OCI-LY3 (cell line): ENCODE measurements around the gene PAEP.

Experiments used
- H2AFZ ChIP-seq: fragments of 200-600, 300-600 bp; shearing (Covaris generic); 2 replicates; pipeline ENCODE4 v1.6.0; 2014; ENCODE audit warnings: antibody characterized with exemption, low read depth, low read length
- H3K27ac ChIP-seq: fragments of 200-600, 300-600 bp; sonication (generic); 2 replicates; pipeline ENCODE4 v1.5.1; 2014; ENCODE audit warnings: mild to moderate bottlenecking, low read length, moderate library complexity, mixed read lengths
- H3K27me3 ChIP-seq: fragments of 200-600, 300-600 bp; sonication (generic); 2 replicates; pipeline ENCODE4 v1.6.1; 2014; ENCODE audit warnings: low read depth, low read length, mixed read lengths
- H3K36me3 ChIP-seq: fragments of 200-600, 300-600 bp; sonication (generic); replicated peaks from 2 replicates; pipeline ENCODE3; 2014; ENCODE audit warnings: low read depth, low read length, mixed read lengths
- H3K4me1 ChIP-seq: fragments of 300-600, 200-600 bp; sonication (generic); 2 replicates; pipeline ENCODE4 v1.6.1; 2014; ENCODE audit warnings: low read length, mixed read lengths
- H3K4me2 ChIP-seq: fragments of 200-600, 300-600 bp; sonication (generic); 2 replicates; pipeline ENCODE4 v1.6.1; 2014; ENCODE audit warnings: low read length, mixed read lengths
- H3K4me3 ChIP-seq: fragments of 300-600, 200-600 bp; sonication (generic); 2 replicates; pipeline ENCODE4 v1.5.1; 2014; ENCODE audit warnings: antibody characterized with exemption, mild to moderate bottlenecking, low read length, moderate library complexity
- H3K79me2 ChIP-seq: fragments of 300-600, 200-600 bp; shearing (Covaris generic); 2 replicates; pipeline ENCODE4 v1.6.1; 2014; ENCODE audit warnings: mild to moderate bottlenecking, low read length, mixed read lengths
- H3K9ac ChIP-seq: fragments of 300-600, 200-600 bp; shearing (Covaris generic); 2 replicates; pipeline ENCODE4 v1.6.0; 2014; ENCODE audit warnings: mild to moderate bottlenecking, low read length, moderate library complexity
- H3K9me3 ChIP-seq: fragments of 200-600, 300-600 bp; shearing (Covaris generic); 2 replicates; pipeline ENCODE4 v1.6.1; 2014; ENCODE audit warnings: low read length, mixed read lengths; ENCODE audit not compliant: insufficient read depth
- H4K20me1 ChIP-seq: fragments of 200-600, 300-600 bp; sonication (generic); 2 replicates; pipeline ENCODE4 v1.6.1; 2016; ENCODE audit warnings: low read length, mixed read lengths; ENCODE audit not compliant: insufficient read depth
- CTCF ChIP-seq: fragments of 200-600, 300-600 bp; sonication (generic); IDR thresholded peaks from 2 replicates; pipeline ENCODE4 v1.5.1; 2014; ENCODE audit warnings: antibody characterized with exemption, low read length, low read depth
- EZH2phosphoT487 ChIP-seq: fragments of 200-600 bp; shearing (Covaris generic); IDR thresholded peaks from 2 replicates; pipeline ENCODE4 v1.6.1; 2018; ENCODE audit warnings: antibody characterized with exemption, mixed run types, low read depth

PAEP gene

GRCh38 chr9:135514342-135515082 is 47.0 kb upstream of the PAEP start:
- Histone ChIP-seq H3K27me3 (no peaks in the 10 kb centered on the region), H4K20me1 (no peaks in the 10 kb centered on the region), H3K4me1 (no peaks in the 10 kb centered on the region), H3K9me3 (no peaks in the 10 kb centered on the region), H3K27ac (no peak overlapping the region), H3K4me2 (no peak overlapping the region), H3K79me2 (no peaks in the 10 kb centered on the region), H3K36me3 (no peaks in the 10 kb centered on the region), H2AFZ (no peak overlapping the region), H3K4me3 (no peak overlapping the region), H3K9ac (no peak overlapping the region)
- no peak for TF ChIP-seq EZH2phosphoT487
- TF ChIP-seq CTCF, result no peak

GRCh38 chr9:135515083-135515951 is 46.2 kb upstream of the PAEP start:
- Histone ChIP-seq H3K4me1 (no peaks in the 10 kb centered on the region), H3K9ac (no peak overlapping the region)

GRCh38 chr9:135516132-135516860 is 45.3 kb upstream of the PAEP start:
- no peaks in the 10 kb centered on the region for H3K4me1 ChIP-seq
- H3K9me3 ChIP-seq, result no peaks in the 10 kb centered on the region
- H3K4me3 ChIP-seq, result no peak overlapping the region
- no peak overlapping the region for H3K4me2 ChIP-seq
- no peaks in the 10 kb centered on the region for H4K20me1 ChIP-seq
- no peaks in the 10 kb centered on the region for H3K79me2 ChIP-seq
- H3K27ac ChIP-seq, result no peak overlapping the region
- H3K36me3 ChIP-seq, result no peaks in the 10 kb centered on the region
- no peak overlapping the region for H3K9ac ChIP-seq
- no peak overlapping the region for H2AFZ ChIP-seq
- TF ChIP-seq CTCF, result no peak
- TF ChIP-seq EZH2phosphoT487, result no peak
- no peaks in the 10 kb centered on the region for H3K27me3 ChIP-seq

More at GRCh38 chr9:135515083-135515951, 46.2 kb upstream of the PAEP start:
- H4K20me1 ChIP-seq, result no peaks in the 10 kb centered on the region
- H3K27ac ChIP-seq, result no peak overlapping the region
- H3K4me2 ChIP-seq, result no peak overlapping the region
- TF ChIP-seq CTCF (no peak), EZH2phosphoT487 (no peak)
- H3K4me3 ChIP-seq, result no peak overlapping the region
- no peaks in the 10 kb centered on the region for H3K27me3 ChIP-seq
- no peaks in the 10 kb centered on the region for H3K79me2 ChIP-seq
- no peak overlapping the region for H2AFZ ChIP-seq
- no peaks in the 10 kb centered on the region for H3K9me3 ChIP-seq
- H3K36me3 ChIP-seq, result no peaks in the 10 kb centered on the region

GRCh38 chr9:135517407-135517822 is 44.1 kb upstream of the PAEP start:
- no peak overlapping the region for H3K4me2 ChIP-seq
- no peak overlapping the region for H3K27ac ChIP-seq
- H3K27me3 ChIP-seq, result no peaks in the 10 kb centered on the region
- no peaks in the 10 kb centered on the region for H3K9me3 ChIP-seq
- TF ChIP-seq EZH2phosphoT487, result no peak
- no peak for TF ChIP-seq CTCF
- no peak overlapping the region for H3K4me3 ChIP-seq
- no peaks in the 10 kb centered on the region for H3K4me1 ChIP-seq
- no peaks in the 10 kb centered on the region for H3K36me3 ChIP-seq
- H4K20me1 ChIP-seq, result no peaks in the 10 kb centered on the region
- H3K79me2 ChIP-seq, result no peaks in the 10 kb centered on the region
- H2AFZ ChIP-seq, result no peak overlapping the region
- H3K9ac ChIP-seq, result no peak overlapping the region
